Jurkat, Clone E6-1 (cell line): ENCODE data around the gene GNLY.
A peak's percentile ranks its signal among the peaks of the same experiment; 100 is the strongest.

Experiments
- DNase-seq: peaks from one replicate; pipeline ENCODE4 v3.0.0-alpha.2; 2011; ENCODE audit warnings: low read depth, low spot score
- H3K4me3 ChIP-seq: 2 replicates; pipeline ENCODE4 v1.5.1; 2011; ENCODE audit warnings: mild to moderate bottlenecking, low read length, control low read depth, moderate library complexity

Gene GNLY

DNA sequence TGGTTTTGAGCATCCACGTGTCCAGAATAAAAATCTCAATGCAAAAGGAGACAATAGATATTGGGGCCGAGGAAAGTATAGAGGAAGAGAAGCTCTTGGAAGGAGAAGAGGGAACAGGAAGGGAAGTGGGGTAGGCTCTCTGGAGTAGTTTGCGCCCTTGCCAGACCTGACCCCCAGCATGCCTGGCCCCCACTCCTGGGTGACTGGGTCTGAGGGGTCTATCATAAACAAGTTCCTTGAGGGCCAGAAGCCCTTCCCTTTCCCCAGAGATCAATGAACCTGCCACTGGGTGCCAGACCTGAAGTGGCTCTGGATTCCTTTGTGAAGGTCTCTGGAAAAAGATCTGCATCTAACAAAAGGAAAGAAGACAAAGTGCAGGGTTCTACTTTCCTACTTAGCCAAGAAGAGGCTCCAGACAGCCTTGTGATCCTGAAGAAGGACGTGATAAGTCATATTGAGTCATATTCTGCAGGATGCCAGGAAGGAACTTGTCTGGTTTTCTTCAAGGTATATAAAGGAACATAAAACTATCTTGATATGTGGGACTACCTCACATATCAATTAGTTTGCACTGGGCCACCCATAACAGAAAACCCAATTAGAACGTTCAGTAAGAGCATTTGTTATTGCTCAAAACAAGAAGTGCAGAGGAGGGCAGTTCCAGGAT is 40.9 kb downstream of the GNLY start:
- no peak for DNase-seq
- H3K4me3 ChIP-seq: no peak overlapping the region

DNA sequence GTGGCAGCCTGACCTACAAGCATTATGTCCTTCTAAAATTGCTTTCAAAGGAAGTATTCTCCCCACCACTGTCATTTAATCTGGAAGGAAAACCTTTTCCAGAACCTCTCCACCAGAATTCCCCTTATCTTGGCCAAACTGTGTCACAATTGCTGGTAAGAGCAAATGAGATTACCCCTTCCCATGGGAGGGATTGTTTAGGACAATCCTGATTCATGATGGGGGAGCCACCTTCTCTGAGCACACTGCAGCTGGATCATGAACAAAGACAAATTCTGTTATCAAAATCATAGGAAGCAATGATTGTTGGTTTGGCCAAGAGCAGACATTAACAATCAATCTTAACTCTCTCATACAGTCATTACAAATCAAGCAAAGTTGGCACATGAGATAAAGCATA is 41.5 kb downstream of the GNLY start:
- no peak for DNase-seq
- H3K4me3 ChIP-seq: no peak overlapping the region

DNA sequence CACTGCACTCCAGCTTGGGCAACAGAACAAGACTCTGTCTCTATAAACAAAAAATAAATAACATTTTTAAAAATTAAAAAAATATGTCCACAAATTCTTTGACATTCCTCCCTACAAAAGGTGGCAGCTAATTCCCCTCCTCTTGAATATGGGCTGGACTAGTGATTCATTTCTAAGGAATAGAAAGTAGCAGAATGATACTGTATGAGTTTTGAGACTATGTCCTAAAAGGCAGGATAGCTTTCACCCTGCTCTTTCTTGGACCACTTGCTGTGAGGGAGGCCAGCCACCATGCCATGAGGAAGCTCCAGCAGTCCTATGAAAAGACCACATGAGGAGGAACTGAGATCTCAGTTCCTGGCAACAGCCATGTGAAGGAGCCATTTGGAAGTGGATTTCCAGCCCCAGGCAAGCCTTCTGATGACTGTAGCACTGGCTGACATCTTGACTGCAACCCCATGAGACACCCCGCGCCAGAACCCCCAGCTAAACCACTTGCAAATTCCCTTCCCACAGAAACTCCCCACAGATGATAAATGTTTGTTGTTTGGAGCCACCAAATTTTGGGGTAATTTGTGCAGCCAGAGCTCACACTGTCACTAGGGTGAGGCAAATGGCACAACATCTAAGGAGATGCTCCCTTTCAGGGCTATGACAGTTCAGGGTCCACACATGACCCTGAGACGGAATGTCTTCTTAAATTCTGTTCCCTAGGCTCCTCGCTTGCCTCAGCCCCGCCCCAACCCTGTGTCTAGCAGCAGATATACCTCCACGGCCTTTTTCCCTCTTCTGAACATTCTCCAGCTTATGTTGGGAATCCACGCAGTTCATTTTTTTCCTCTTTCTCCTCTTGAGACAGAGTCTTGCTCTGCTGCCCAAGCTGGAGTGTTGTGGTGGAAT is 42.5 kb downstream of the GNLY start:
- DNase-seq: no peak
- no peak overlapping the region for H3K4me3 ChIP-seq

DNA sequence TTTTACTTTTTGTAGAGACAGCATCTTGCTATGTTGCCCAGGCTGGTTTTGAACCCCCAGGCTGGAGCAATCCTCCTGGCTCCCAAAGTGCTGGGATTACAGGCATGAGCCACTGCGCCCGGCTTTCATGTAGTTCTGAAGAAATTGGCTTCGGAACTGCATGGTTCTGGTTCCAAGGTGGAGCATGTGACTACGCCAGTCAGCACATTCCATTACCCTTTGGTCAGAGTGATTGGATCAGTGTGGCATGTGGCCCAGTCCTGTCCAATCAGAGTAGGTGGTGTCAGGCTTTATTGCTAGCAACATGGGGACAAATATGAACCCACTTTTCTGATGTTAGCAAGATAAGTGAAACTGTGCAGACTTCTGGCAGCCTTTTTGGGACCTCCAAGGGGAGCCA is 43.3 kb downstream of the GNLY start:
- no peak overlapping the region for H3K4me3 ChIP-seq
- no peak for DNase-seq

DNA sequence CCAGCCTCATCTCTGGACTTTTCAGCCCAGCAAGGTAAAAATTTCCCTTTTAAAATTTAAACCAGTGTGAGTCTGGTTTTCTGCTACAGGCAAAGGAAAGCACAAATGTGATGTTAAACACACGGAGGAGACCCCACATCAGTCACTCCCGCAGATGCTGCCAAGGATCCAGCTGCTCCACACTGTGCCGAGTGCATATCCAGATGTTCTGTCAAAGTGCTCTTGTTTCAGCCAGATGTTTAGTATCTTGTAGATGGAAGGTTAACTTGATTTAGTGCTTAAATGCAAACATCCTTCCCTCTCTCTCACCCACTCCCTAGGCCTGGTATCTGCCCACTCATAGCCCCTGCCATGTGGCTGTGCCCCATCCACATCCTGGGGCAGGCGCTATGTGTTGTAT is 43.8 kb downstream of the GNLY start:
- no peak overlapping the region for H3K4me3 ChIP-seq
- no peak for DNase-seq

GRCh38 chr2:85740193-85740592 is 46.0 kb downstream of the GNLY start:
- no peak for DNase-seq
- H3K4me3 ChIP-seq: no peak overlapping the region

DNA sequence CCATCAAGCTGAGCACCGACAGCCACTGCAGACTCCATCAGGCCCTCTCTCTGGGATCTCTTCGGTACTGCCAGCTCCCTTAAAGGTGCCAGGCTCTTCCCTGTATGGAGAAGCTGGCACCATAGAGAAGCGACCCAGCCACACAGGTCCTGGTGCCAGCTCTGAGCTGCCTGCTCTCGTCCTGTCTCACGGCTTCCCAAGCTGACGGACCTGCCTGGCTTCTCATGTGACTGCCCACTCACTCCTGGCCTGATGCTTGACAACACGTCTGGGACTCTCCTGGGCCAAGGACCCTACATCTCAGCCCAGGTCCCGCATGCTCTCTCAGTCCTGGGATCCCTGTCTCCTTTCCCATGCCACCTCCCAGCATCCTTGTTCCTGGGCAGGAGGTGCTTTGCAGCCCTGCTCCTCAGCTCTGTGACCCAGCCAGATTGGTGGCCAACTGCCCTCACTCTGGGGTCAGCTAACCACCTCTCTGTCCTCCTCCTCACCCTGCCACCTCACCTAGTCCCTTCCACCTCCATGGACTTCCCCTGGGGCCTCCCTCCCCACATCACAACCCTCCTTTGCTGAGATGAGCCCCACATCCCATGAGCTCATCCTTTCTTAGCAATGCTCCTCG is 47.2 kb downstream of the GNLY start:
- DNase-seq: no peak
- no peak overlapping the region for H3K4me3 ChIP-seq

DNA sequence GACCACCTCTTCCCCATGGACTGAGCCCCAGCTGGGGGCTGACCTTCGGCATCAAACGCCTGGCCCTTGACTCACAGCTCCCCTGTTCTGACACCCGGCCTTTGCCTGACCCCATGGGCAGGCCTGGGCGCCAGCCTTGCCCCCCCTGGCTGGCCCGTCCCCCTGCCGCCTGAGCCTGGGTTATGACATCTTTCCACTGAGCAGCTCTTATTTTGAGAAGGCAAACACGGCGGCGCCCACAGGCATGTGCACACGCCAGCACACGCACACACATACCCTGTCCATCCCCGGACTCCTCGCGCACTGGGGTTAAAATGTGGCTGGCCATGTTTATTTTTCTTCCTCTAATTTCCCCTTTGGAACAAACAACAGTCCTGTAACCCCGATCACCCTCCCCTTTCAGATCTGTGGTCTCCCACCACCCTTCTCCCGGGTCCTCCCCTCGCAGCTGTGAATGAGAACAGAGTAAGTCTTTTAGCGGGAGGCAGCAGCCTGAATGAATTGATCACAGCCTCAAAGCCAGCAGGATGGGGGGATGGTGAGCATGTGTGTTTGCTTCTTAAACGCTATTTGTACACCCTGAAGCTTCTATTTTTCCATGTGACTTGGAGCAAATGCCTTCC is 47.8 kb downstream of the GNLY start:
- no peak overlapping the region for H3K4me3 ChIP-seq
- peak; percentile 24 for DNase-seq

GRCh38 chr2:85743304-85743978 is 49.3 kb downstream of the GNLY start:
- DNase-seq: no peak
- H3K4me3 ChIP-seq: no peak overlapping the region

DNA sequence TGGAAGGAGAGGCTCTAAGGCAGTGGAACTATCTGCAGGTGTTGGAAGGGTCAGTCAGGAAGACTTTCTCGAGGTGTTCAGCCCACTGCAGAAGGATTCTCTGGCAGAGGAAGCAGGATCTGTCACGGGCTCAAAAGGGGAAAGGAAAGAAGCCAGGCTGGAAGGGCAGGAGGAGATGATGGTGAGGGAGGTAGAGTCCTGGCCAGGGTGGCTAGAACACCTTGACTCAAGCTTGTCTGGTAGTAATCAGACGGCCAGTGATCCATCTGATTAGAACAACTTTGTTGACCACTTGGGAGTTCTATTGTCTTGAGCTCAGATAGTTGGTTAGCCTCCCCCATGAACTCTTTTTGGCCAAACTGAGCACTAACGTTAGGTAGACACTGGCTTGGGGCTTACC is 49.9 kb downstream of the GNLY start:
- DNase-seq: no peak
- no peak overlapping the region for H3K4me3 ChIP-seq

- H3K4me3 ChIP-seq: no peak overlapping the region
- no peak for DNase-seq
Measured at GRCh38 chr2:85744741-85745601, 50.8 kb downstream of the GNLY start.

- no peak overlapping the region for H3K4me3 ChIP-seq
Measured at GRCh38 chr2:85745619-85746018, 51.5 kb downstream of the GNLY start.

DNA sequence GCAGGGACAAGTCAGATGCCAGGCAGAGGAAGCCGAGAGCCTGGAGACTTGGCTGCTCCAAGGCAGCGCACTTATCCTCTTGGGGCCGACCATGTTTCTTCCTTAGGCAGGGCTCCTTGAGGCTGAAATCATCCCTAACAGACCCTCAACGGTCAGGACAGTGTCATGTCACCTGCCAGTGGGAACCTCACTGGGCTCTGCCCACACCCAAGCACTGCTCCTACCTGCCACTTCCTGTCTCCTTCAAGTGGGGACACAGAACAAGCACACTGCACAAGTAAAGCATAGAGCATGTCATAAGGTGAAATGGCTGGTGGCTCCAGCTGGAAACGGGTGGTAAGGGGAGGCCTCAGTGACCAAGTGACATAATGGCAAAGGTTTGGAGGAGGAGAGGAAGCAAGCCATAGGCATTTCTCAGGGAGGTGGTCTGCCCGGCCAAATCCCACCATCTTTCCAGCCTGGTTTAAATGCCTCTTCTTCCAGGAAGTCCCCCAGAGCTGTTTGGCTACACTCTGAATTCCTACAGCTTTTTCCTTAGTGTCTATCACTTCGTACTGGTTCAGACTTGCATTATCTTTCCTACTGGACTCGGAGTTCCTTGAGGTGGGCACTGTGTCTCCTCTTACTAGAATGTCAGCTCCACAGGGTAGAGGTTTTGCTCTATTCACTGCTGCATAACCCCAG is 52.3 kb downstream of the GNLY start:
- no peak for DNase-seq

More at GRCh38 chr2:85745619-85746018, 51.5 kb downstream of the GNLY start:
- no peak for DNase-seq

GRCh38 chr2:85747441-85747840 is 53.3 kb downstream of the GNLY start:
- no peak for DNase-seq
- no peak overlapping the region for H3K4me3 ChIP-seq

More for the DNA sequence above, 52.3 kb downstream of the GNLY start:
- no peak overlapping the region for H3K4me3 ChIP-seq

DNA sequence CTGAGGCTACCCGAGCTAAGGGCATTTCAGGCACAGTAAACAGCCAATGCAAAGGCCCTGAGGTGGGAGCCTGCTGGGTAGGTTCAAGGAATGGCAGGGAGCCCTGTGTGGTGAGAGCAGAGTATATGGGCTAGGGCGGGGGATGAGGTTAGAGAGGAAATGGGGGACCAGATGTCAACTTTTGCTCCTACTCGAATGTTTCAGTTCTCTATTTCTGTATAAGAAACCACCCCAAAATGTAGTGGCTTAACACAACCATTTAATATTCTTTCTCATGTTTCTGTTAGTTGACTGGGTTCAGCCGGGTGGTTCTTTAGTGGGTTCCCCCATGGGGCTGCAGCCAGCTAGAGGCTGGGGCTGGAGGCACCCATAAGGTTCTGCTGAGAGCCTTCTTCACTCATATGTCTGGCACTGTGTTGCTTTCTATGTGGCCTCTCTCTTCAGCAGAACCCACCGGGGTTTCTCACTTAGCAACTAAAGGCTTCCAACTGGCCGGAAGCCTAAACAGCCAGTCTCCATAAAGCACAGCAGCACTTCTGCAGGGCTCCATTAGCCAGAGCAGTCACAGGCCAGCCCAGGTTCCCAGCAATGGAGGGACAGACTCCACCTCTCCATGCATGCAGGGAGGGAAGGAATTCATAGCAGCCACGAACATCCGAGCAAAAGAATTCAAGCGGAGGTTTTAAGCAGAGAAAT is 54.0 kb downstream of the GNLY start:
- no peak for DNase-seq
- H3K4me3 ChIP-seq: no peak overlapping the region
